GM21390 (cell line): Measurements from ENCODE around the gene NUBPL.

ENCODE experiments used
- ATAC-seq: cut with Tn5 transposase; IDR thresholded peaks from one replicate; pipeline ENCODE4 v1.9.1; 2021; ENCODE audit not compliant: unreplicated experiment

Gene NUBPL

GRCh38 chr14:31902945-31903646 lies 341.9 kb downstream of the NUBPL start:
- no peak for ATAC-seq

GRCh38 chr14:31909977-31910376 lies 348.8 kb downstream of the NUBPL start:
- no peak for ATAC-seq
